DND-41 (cell line): ENCODE results near the gene FBL.

Experiments
- CTCF ChIP-seq: IDR thresholded peaks from 2 replicates; pipeline ENCODE4 v1.5.1; 2012; ENCODE audit warnings: borderline replicate concordance, low read length, moderate library complexity, mild to moderate bottlenecking; ENCODE audit not compliant: poor library complexity, severe bottlenecking; ENCODE audit errors: extremely low read depth
- EZH2 ChIP-seq: IDR thresholded peaks from 3 replicates; pipeline ENCODE4 v1.6.1; 2012; ENCODE audit warnings: borderline replicate concordance, low read depth, mild to moderate bottlenecking, moderate library complexity, low read length, inconsistent platforms; ENCODE audit not compliant: severe bottlenecking

DNA sequence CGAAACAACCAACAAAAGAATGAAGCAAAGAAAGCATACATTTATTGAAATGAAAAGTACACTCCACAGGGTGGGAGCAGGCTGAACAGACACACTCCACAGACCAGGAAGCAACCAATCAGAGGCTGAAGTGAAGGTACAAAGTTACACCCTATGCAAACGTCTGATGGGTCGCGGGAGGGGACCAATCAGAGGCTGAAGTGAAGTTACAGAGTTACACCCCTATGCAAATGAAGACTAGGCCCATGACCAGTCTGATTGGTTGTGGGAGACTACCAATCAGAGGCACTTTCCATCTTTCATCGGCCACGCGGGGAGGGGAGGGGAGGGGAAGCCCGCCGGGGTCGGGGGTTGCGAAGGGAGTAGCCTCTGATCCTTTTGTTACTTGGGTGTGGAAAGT, 12.4 kb upstream of the FBL start:
- TF ChIP-seq CTCF (peak; percentile 32), EZH2 (no peak)
